Nephron progenitor cell (in vitro differentiated cells): ENCODE measurements around the gene CPNE9.

ENCODE experiments used
- DNase-seq: peaks from one replicate; pipeline ENCODE4 v3.0.0; 2021
- H3K27ac Mint-ChIP-seq: 2 replicates; pipeline ENCODE4 v1.8.0; 2021; ENCODE audit warnings: mild to moderate bottlenecking, moderate library complexity, mixed read lengths
- H3K27me3 Mint-ChIP-seq: 2 replicates; pipeline ENCODE4 v1.8.0; 2021; ENCODE audit warnings: mild to moderate bottlenecking, low read depth, mixed read lengths; ENCODE audit not compliant: poor library complexity
- H3K36me3 Mint-ChIP-seq: 2 replicates; pipeline ENCODE4 v1.8.0; 2021; ENCODE audit warnings: low read depth, mixed read lengths
- H3K4me1 Mint-ChIP-seq: 2 replicates; pipeline ENCODE4 v1.8.0; 2021; ENCODE audit warnings: mixed read lengths
- H3K4me3 Mint-ChIP-seq: 2 replicates; pipeline ENCODE4 v1.8.0; 2021; ENCODE audit warnings: mild to moderate bottlenecking, moderate library complexity, mixed read lengths
- H3K9me3 Mint-ChIP-seq: 2 replicates; pipeline ENCODE4 v1.8.0; 2021; ENCODE audit warnings: mild to moderate bottlenecking, moderate library complexity, mixed read lengths
- TF ChIP-seq, protein P1 (sequence below): fragments of 200-600 bp; sonication (generic); IDR thresholded peaks from 2 replicates; pipeline ENCODE4 v1.5.0; 2021; ENCODE audit warnings: antibody characterized with exemption

CPNE9 gene

GRCh38 chr3:9762871-9763270, 59.2 kb downstream of the CPNE9 start:
- Mint-ChIP-seq H3K4me3 (no peak overlapping the region), H3K27ac (peak overlapping the region; percentile 25), H3K9me3 (no peaks in the 10 kb centered on the region), H3K4me1 (peaks cover 8% of the 10 kb centered on the region), H3K36me3 (peaks cover 33% of the 10 kb centered on the region), H3K27me3 (no peaks in the 10 kb centered on the region)
- DNase-seq, result no peak
- TF ChIP-seq, protein P1, sequence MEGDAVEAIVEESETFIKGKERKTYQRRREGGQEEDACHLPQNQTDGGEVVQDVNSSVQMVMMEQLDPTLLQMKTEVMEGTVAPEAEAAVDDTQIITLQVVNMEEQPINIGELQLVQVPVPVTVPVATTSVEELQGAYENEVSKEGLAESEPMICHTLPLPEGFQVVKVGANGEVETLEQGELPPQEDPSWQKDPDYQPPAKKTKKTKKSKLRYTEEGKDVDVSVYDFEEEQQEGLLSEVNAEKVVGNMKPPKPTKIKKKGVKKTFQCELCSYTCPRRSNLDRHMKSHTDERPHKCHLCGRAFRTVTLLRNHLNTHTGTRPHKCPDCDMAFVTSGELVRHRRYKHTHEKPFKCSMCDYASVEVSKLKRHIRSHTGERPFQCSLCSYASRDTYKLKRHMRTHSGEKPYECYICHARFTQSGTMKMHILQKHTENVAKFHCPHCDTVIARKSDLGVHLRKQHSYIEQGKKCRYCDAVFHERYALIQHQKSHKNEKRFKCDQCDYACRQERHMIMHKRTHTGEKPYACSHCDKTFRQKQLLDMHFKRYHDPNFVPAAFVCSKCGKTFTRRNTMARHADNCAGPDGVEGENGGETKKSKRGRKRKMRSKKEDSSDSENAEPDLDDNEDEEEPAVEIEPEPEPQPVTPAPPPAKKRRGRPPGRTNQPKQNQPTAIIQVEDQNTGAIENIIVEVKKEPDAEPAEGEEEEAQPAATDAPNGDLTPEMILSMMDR, result no peak

GRCh38 chr3:9765865-9766264, 62.2 kb downstream of the CPNE9 start:
- Mint-ChIP-seq H3K36me3 (peaks cover 9% of the 10 kb centered on the region), H3K4me1 (peaks cover 17% of the 10 kb centered on the region), H3K27me3 (peaks cover 15% of the 10 kb centered on the region), H3K4me3 (no peak overlapping the region), H3K27ac (peak overlapping the region; percentile 25), H3K9me3 (no peaks in the 10 kb centered on the region)
- no peak for DNase-seq
- TF ChIP-seq, protein P1, result no peak

DNA sequence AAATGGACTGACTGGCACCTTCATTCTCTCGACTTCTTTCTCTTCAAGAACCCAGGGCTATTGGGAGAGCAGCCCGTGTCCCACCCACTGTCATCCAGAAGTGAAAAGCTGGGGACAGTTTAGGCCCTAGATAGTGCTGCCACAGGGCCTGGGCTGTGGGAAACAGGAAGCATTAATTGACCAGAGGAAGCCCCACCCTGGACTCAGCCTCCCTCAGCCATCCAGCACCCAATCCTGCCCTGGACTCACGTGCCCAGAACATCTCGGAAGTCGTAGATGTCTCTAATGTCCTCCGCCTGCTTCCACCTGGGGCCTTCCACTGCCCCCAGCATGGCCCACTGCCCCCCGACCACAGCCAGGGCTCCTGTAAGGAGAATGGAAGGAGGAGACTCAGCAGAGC, 63.8 kb downstream of the CPNE9 start:
- no peak for DNase-seq
- Mint-ChIP-seq H3K36me3 (peaks cover 5% of the 10 kb centered on the region), H3K27me3 (peaks cover 19% of the 10 kb centered on the region), H3K27ac (no peak overlapping the region), H3K4me1 (peaks cover 17% of the 10 kb centered on the region), H3K4me3 (no peak overlapping the region), H3K9me3 (no peaks in the 10 kb centered on the region)
- TF ChIP-seq, protein P1, result no peak

GRCh38 chr3:9768141-9768775, 64.6 kb downstream of the CPNE9 start:
- TF ChIP-seq, protein P1, result no peak
- DNase-seq, result no peak
- no peak overlapping the region for H3K27ac Mint-ChIP-seq
- H3K4me3 Mint-ChIP-seq, result no peak overlapping the region
- H3K9me3 Mint-ChIP-seq, result no peaks in the 10 kb centered on the region
- H3K36me3 Mint-ChIP-seq, result peaks cover 5% of the 10 kb centered on the region
- peaks cover 24% of the 10 kb centered on the region for H3K27me3 Mint-ChIP-seq
- H3K4me1 Mint-ChIP-seq, result peaks cover 17% of the 10 kb centered on the region

- peaks cover 5% of the 10 kb centered on the region for H3K36me3 Mint-ChIP-seq
- no peaks in the 10 kb centered on the region for H3K9me3 Mint-ChIP-seq
- no peak overlapping the region for H3K27ac Mint-ChIP-seq
- peaks cover 17% of the 10 kb centered on the region for H3K4me1 Mint-ChIP-seq
- H3K27me3 Mint-ChIP-seq, result peaks cover 24% of the 10 kb centered on the region
- TF ChIP-seq, protein P1, result no peak
- DNase-seq, result no peak
- H3K4me3 Mint-ChIP-seq, result peak overlapping the region; percentile 79
These were observed 65.4 kb downstream of the CPNE9 start for GRCh38 chr3:9769012-9769411.
